Lung (tissue), 12 donors: ENCODE measurements around the gene HDLBP. TPM values are rescaled to one million over a fixed set of nuclear protein-coding genes. Genes with fewer than 3 reads are reported as not detected.
A peak's percentile ranks its signal among the peaks of the same experiment; 100 is the strongest.

Experiments
- ATAC-seq: fragments of 200-7000 bp; cut with Tn5 transposase; one replicate; pipeline ENCODE4 v1.9.1; 2020; ENCODE audit warnings: moderate number of reproducible peaks; ENCODE audit not compliant: insufficient read depth, low FRiP score
- DNase-seq, 3 donors: peaks; one replicate each; pipeline ENCODE4 v3.0.0-alpha.2; 2013 to 2017
- H3K27ac ChIP-seq, 2 donors: one replicate each; pipeline ENCODE4 v1.5.1; 2013; ENCODE audit warnings: mild to moderate bottlenecking in 2 of 2, moderate library complexity in 2 of 2, control low read depth in 1 of 2, inconsistent platforms in 1 of 2, low read depth in 1 of 2, low read length in 1 of 2
- H3K27me3 ChIP-seq, 3 donors: one replicate each; pipeline ENCODE4 v1.5.1; 2013; ENCODE audit warnings: low read length in 2 of 3; ENCODE audit not compliant: control insufficient read depth in 3 of 3, insufficient read depth in 3 of 3
- H3K36me3 ChIP-seq, 4 donors: one replicate each; pipeline ENCODE4 v1.5.1; 2013; ENCODE audit warnings: low read length in 4 of 4, mild to moderate bottlenecking in 1 of 4, moderate library complexity in 1 of 4; ENCODE audit not compliant: control insufficient read depth in 4 of 4, insufficient read depth in 4 of 4
- H3K4me1 ChIP-seq, 5 donors: one replicate each; pipeline ENCODE4 v1.5.1; 2013; ENCODE audit warnings: low read length in 5 of 5, mild to moderate bottlenecking in 2 of 5, moderate library complexity in 1 of 5; ENCODE audit not compliant: control insufficient read depth in 5 of 5, insufficient read depth in 5 of 5
- H3K4me3 ChIP-seq: one replicate; pipeline ENCODE4 v1.5.1; 2013; ENCODE audit warnings: mild to moderate bottlenecking, control low read depth, moderate library complexity
- H3K9ac ChIP-seq, 2 donors: one replicate each; pipeline ENCODE4 v1.5.1; 2013; ENCODE audit warnings: low read length in 2 of 2, control low read depth in 1 of 2; ENCODE audit not compliant: insufficient read depth in 1 of 2
- H3K9me3 ChIP-seq, 4 donors: one replicate each; pipeline ENCODE4 v1.5.1; 2013; ENCODE audit warnings: low read length in 3 of 4, mild to moderate bottlenecking in 1 of 4, moderate library complexity in 1 of 4; ENCODE audit not compliant: control insufficient read depth in 4 of 4, insufficient read depth in 3 of 4
- WGBS, 2 donors: extraction: QIAGEN DNeasy Blood & Tissue Kit; methylation state at CpG; one replicate each; pipeline ENCODE4 v1.1.7; 2013; 5-methylcytosine and 5-hydroxymethylcytosine counted together
- polyA plus RNA-seq, 2 donors: library from polyadenylated mRNA; stranded (reverse); fragments of 200-250 nt; gene quantifications; one replicate each; pipeline ENCODE4 v1.2.1, GENCODE V29; 2013
- total RNA-seq, 2 donors: library from RNA; depleted of rRNA in 1 of 2; stranded (reverse); fragments of >200 nt in 1 of 2; gene quantifications; one replicate each; pipeline ENCODE4 v1.2.1, GENCODE V29; 2014 to 2021
- TF ChIP-seq, protein P1 (sequence below): IDR thresholded peaks from 2 replicates; pipeline ENCODE4 v1.5.1; 2012; ENCODE audit warnings: mild to moderate bottlenecking; ENCODE audit errors: control extremely low read depth, extremely low read depth
- donor health status: control.
- donor health status: control.
- donor health status: Bipolar disorder and iron deficiency.
- donor health status: healthy.
- donor health status: DM: yes; HTN: yes; CAD: no.

The HDLBP gene
- total and polyA plus RNA-seq, 4 donors: 165 to 595 (median 316) TPM

DNA sequence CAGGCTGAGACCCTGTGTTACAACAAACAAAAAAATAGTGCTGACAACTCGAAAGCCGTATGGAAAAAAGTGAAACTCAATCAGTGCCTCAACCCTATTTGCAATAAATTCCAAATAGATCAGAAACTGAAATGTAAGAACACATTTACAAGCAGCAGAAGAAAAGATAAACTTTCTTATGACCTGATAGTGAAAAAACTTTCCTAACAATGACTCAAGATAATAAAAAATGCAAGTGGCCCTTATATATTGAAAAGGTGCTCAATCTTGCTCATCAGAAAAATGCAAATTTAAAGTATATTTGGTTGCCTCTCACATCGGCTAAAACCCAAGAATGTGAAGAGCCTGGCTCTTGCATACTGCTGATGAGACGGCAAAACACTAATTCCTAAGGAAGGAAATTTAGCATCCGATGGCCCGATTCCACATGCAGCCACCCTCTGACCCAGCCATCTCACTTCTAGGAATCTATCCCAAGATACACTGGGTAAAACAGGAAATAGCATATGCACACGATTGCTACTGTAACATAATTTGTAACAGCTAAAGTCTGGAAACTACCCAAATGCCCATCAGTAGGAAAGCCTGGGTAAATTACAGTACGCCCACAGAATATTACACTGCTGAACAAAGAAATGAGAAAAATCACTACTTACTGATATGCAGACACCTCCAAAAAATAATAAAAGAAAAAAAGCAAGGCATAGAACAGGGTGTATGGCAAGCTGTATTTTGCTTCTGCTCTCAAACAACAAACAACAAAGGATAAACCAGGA is 56.8 kb downstream of the HDLBP start:
- DNase-seq (peak in 1 of 3 donors; percentile 20), ATAC-seq (no peak)
- Histone ChIP-seq H3K4me1 (peaks cover 0 to 2% (median 0%) of the 10 kb centered on the region in 5 donors), H3K4me3 (no peak overlapping the region), H3K27me3 (no peaks in the 10 kb centered on the region), H3K9me3 (no peaks in the 10 kb centered on the region), H3K9ac (no peak overlapping the region), H3K27ac (no peak overlapping the region), H3K36me3 (peaks cover 56 to 64% (median 62%) of the 10 kb centered on the region in 4 donors)
- 58 to 70% methylated on average over 8 of the region's 8 CpGs for whole genome bisulfite sequencing, 2 donors
- TF ChIP-seq, protein P1, sequence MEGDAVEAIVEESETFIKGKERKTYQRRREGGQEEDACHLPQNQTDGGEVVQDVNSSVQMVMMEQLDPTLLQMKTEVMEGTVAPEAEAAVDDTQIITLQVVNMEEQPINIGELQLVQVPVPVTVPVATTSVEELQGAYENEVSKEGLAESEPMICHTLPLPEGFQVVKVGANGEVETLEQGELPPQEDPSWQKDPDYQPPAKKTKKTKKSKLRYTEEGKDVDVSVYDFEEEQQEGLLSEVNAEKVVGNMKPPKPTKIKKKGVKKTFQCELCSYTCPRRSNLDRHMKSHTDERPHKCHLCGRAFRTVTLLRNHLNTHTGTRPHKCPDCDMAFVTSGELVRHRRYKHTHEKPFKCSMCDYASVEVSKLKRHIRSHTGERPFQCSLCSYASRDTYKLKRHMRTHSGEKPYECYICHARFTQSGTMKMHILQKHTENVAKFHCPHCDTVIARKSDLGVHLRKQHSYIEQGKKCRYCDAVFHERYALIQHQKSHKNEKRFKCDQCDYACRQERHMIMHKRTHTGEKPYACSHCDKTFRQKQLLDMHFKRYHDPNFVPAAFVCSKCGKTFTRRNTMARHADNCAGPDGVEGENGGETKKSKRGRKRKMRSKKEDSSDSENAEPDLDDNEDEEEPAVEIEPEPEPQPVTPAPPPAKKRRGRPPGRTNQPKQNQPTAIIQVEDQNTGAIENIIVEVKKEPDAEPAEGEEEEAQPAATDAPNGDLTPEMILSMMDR: no peak

DNA sequence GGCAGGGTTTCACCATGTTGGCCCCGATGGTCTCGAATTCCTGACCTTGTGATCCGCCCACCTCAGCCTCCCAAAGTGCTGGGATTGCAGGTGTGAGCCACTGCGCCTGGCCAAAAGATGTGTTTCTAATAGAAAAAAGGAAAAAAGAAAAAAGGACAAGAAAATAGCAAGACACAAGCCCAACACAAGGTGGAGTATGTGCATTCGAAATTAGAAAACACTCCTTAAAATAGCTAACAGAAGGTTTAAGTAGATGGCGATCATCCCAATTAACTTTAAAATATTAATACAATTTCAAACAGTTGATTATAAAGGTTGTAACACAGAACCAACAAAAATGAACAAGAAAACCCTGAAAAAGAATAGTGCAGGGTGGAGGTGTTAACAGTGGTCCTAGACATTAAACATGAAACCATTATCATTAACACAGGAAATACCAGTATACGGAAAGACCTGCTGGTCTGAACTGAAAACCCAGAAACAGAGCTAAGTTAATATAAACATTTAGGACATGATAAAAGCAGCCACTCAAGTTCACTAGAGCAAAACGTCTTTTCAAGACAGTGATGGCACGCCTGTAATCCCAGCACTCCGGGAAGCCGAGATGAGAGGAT is 57.9 kb downstream of the HDLBP start:
- ATAC-seq: no peak
- no peak overlapping the region for H3K4me3 ChIP-seq
- DNase-seq: no peak
- no peaks in the 10 kb centered on the region for H3K27me3 ChIP-seq
- H3K36me3 ChIP-seq: peaks cover 56 to 63% (median 62%) of the 10 kb centered on the region in 4 donors
- H3K4me1 ChIP-seq: peaks cover 0 to 2% (median 0%) of the 10 kb centered on the region in 5 donors
- H3K27ac ChIP-seq: no peak overlapping the region
- 78 to 83% methylated on average over 11 of the region's 11 CpGs for WGBS, 2 donors
- TF ChIP-seq, protein P1: no peak
- no peaks in the 10 kb centered on the region for H3K9me3 ChIP-seq
- H3K9ac ChIP-seq: no peak overlapping the region

DNA sequence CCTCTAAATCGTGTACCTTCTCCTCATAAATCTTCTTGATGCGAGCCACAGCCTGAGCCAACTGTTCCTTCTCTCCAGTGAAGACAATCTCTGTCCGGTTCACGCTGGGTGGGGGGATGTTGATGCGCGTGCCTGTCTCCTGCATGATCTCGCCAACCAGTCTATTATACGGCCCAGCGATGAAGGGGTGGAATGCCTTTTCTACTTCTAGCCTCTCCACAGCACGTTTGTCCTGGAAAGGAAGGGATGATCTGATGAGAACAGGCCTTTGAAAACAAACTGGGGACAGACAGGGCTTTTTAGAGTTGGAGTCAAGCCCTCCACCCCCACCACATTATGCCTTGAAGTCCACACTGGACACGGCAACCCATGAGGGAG is 59.3 kb downstream of the HDLBP start:
- H3K27ac ChIP-seq: no peak overlapping the region
- ATAC-seq: no peak
- 90 to 96% methylated on average over 11 of the region's 11 CpGs for WGBS, 2 donors
- no peak overlapping the region for H3K4me3 ChIP-seq
- no peak for DNase-seq
- peaks cover 55 to 63% (median 57%) of the 10 kb centered on the region in 4 donors for H3K36me3 ChIP-seq
- TF ChIP-seq, protein P1: no peak
- H3K4me1 ChIP-seq: peaks cover 0 to 2% (median 0%) of the 10 kb centered on the region in 5 donors
- H3K9ac ChIP-seq: no peak overlapping the region
- no peaks in the 10 kb centered on the region for H3K27me3 ChIP-seq
- H3K9me3 ChIP-seq: no peaks in the 10 kb centered on the region
